Epithelial cell of esophagus (primary cell): Measurements from ENCODE around the gene SHC3.

Experiments
- DNase-seq: peaks from one replicate; pipeline ENCODE4 v3.0.0; 2010; ENCODE audit warnings: low read depth
- H3K4me3 ChIP-seq: 2 replicates; pipeline ENCODE4 v1.5.1; 2011; ENCODE audit warnings: mild to moderate bottlenecking, low read length, control low read depth
- TF ChIP-seq, protein P1 (sequence below): IDR thresholded peaks from 2 replicates; pipeline ENCODE4 v1.5.1; 2011; ENCODE audit warnings: low read depth, mild to moderate bottlenecking, low read length, control low read depth, inconsistent platforms; ENCODE audit not compliant: insufficient read depth; ENCODE audit errors: missing control alignments

Gene SHC3

DNA sequence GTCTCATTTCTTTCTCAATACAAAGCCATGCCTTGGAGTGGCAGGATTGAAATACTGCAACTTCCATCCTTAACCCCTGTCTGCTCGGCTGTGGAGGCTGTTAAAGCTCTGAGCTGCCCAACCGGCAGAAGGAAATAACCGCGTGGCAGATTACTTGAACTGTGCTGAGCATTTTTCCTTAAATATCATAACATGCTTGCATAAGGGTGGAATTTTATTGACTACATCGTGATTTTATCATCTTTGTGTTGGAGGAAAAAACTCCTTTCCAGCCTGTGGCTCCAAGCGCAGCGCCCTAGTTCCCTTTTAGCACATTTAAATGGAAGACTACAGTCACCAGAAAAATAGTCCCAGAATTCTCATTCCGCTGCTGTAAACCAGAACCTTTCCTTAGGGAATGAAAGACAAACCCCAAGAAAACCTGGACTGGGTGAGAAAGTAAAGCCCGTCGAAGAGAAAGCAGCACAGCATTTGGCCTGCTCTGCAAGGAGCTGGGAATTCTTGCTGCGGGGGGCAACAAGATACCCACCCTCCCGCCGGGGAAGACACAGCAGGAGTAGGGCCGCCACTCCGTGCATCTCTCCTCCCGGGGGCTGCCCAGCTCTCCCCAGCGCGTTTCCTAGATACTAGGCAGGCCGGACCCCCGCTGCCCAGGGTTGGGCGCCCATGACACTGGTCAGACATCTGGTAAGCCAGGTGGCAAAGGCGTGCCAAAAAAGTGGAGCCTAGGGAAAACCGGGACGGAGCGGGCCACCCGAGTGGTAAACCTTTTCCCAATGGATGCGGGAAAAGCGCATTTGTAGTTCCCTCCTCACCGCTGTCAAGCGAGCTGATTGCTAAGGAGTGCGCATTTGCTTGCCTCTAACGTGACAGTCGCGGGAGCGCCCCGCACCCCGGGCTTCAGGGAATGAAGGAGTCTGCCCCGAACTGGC is 1.3 kb downstream of the SHC3 start:
- TF ChIP-seq, protein P1, sequence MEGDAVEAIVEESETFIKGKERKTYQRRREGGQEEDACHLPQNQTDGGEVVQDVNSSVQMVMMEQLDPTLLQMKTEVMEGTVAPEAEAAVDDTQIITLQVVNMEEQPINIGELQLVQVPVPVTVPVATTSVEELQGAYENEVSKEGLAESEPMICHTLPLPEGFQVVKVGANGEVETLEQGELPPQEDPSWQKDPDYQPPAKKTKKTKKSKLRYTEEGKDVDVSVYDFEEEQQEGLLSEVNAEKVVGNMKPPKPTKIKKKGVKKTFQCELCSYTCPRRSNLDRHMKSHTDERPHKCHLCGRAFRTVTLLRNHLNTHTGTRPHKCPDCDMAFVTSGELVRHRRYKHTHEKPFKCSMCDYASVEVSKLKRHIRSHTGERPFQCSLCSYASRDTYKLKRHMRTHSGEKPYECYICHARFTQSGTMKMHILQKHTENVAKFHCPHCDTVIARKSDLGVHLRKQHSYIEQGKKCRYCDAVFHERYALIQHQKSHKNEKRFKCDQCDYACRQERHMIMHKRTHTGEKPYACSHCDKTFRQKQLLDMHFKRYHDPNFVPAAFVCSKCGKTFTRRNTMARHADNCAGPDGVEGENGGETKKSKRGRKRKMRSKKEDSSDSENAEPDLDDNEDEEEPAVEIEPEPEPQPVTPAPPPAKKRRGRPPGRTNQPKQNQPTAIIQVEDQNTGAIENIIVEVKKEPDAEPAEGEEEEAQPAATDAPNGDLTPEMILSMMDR, result no peak
- peak overlapping the region; percentile 15 for H3K4me3 ChIP-seq
- DNase-seq, result no peak

GRCh38 chr9:89175828-89176261 is 2.8 kb downstream of the SHC3 start:
- no peak overlapping the region for H3K4me3 ChIP-seq
- no peak for DNase-seq
- TF ChIP-seq, protein P1, result no peak

DNA sequence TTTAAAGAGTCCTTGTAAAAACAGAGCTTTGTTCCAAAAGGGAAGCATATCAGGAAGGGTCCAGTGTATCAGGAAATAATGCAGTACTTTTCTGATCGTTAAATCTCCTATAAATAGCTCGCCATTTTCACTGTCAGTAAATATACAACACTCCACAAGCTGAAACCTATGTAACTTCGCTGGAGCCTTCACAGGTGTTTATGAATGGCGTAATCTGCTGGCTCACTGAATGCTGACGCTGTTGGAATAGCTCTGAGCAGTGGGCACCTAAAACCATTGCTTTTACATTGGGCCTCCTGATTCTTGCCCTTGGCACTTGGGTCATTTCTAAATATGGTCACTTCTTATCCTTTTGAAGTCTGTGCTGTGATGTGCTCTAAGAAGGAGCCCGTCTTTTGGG is 4.3 kb downstream of the SHC3 start:
- TF ChIP-seq, protein P1, result no peak
- no peak for DNase-seq
- H3K4me3 ChIP-seq, result no peak overlapping the region

DNA sequence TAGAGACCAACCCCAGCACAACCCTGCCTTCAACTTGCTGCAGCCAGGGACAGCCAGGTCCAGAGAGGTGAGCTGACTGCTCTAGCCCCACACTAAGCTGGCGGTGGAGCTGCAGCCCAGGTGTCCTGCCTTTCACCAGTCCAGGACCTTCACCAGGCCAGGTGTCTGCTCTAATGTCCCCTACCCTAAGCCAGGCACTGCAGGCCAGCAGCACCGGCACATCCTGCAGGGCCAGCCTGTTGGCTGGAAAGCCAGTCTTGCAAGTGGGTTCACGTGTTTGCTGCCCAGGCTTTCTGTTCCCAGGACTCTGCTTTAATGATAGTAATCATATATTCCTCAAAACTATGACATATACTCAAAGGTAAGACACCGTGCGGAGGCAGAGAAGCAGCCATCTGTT is 5.5 kb downstream of the SHC3 start:
- no peak for DNase-seq
- TF ChIP-seq, protein P1, result no peak

GRCh38 chr9:89172398-89172797 is 6.2 kb downstream of the SHC3 start:
- no peak for DNase-seq
- TF ChIP-seq, protein P1, result no peak
- no peak overlapping the region for H3K4me3 ChIP-seq

More for the DNA sequence above, 5.5 kb downstream of the SHC3 start:
- H3K4me3 ChIP-seq, result no peak overlapping the region

- DNase-seq, result peak; percentile 25
- no peak overlapping the region for H3K4me3 ChIP-seq
- TF ChIP-seq, protein P1, result peak; percentile 46
Observed at GRCh38 chr9:89171693-89172092, 6.9 kb downstream of the SHC3 start.

GRCh38 chr9:89171231-89171630 is 7.4 kb downstream of the SHC3 start:
- TF ChIP-seq, protein P1, result no peak
- no peak for DNase-seq
- no peak overlapping the region for H3K4me3 ChIP-seq
